Uterus (tissue), 4 donors: Measurements from ENCODE around the gene TAP1. TPM values are rescaled to one million over a fixed set of nuclear protein-coding genes. Genes with fewer than 3 reads are reported as not detected.

ENCODE experiments used
- DNase-seq, 2 donors: peaks; one replicate each; pipeline ENCODE4 v3.0.0-alpha.2; 2019 to 2020
- H3K27ac ChIP-seq, 2 donors: fragments of 200-600 bp; sonication (generic); 1 replicate in 1 of 2; 2 replicates in 1 of 2; pipeline ENCODE4 v1.5.1; 2016 to 2018
- H3K27me3 ChIP-seq, 2 donors: fragments of 200-600 bp; sonication (generic); one replicate each; pipeline ENCODE4 v1.5.1; 2018 to 2019; ENCODE audit warnings: control low read depth in 1 of 2
- H3K36me3 ChIP-seq, 2 donors: fragments of 200-600 bp; sonication (generic); one replicate each; pipeline ENCODE4 v1.5.1; 2019; ENCODE audit warnings: control low read depth in 1 of 2
- H3K4me1 ChIP-seq, 2 donors: fragments of 200-600 bp; sonication (generic); one replicate each; pipeline ENCODE4 v1.5.1; 2018 to 2019; ENCODE audit warnings: control low read depth in 1 of 2
- H3K4me3 ChIP-seq, 2 donors: fragments of 200-600 bp; sonication (generic); 1 replicate in 1 of 2; 2 replicates in 1 of 2; pipeline ENCODE4 v1.5.1; 2018 to 2019; ENCODE audit warnings: mild to moderate bottlenecking in 1 of 2
- H3K9me3 ChIP-seq, 2 donors: fragments of 200-600 bp; sonication (generic); one replicate each; pipeline ENCODE4 v1.5.1; 2019; ENCODE audit warnings: control low read depth in 1 of 2
- CTCF ChIP-seq, 4 experiments: fragments of 200-600 bp in 2 of 4; fragments of 450-650 bp in 2 of 4; sonication (generic) in 2 of 4; IDR thresholded peaks; one replicate each; pipeline ENCODE4 v1.5.1; 2016 to 2019; ENCODE audit warnings: antibody characterized with exemption in 4 of 4, mild to moderate bottlenecking in 2 of 4, moderate library complexity in 1 of 4
- POLR2A ChIP-seq, 2 donors: fragments of 450-650 bp; IDR thresholded peaks; one replicate each; pipeline ENCODE4 v1.6.1; 2016; ENCODE audit warnings: antibody characterized with exemption in 2 of 2, mild to moderate bottlenecking in 1 of 2, moderate library complexity in 1 of 2
- intact Hi-C: fragments of 100-400 bp; cut with DNase I; formaldehyde crosslinking; loops from one replicate; pipeline ENCODE4 v1.15.1; 2023; ENCODE audit warnings: low total_unique reads
- total RNA-seq, 4 donors: library from RNA; depleted of rRNA in 3 of 4; stranded (reverse); fragments of >200 nt in 3 of 4; gene quantifications; one replicate each; pipeline versions ENCODE4 v1.1.0 to v1.2.4, GENCODE V29; 2014 to 2023
- donor health status: DM: yes; HTN: yes; CAD: no.

TAP1 gene
- total RNA-seq, 4 donors from 2014 or later: 18.2 to 62.2 (median 26.5) TPM

GRCh38 chr6:32852844-32853540 is 512 bp downstream of the TAP1 start:
- peak; percentile 50 for DNase-seq

GRCh38 chr6:32852018-32852843 is 1.3 kb downstream of the TAP1 start:
- Histone ChIP-seq H3K4me3 (peak overlapping the region; percentile 61 to 87), H3K27me3 (no peaks in the 10 kb centered on the region), H3K9me3 (no peaks in the 10 kb centered on the region), H3K4me1 (peaks cover 7 to 9% of the 10 kb centered on the region in 2 donors), H3K36me3 (no peaks in the 10 kb centered on the region), H3K27ac (peak overlapping the region; percentile 97 to 99)
- intact Hi-C loops: no loop called here
- DNase-seq: peak; percentile 55 to 58
- TF ChIP-seq CTCF (IDR thresholded peaks at IDR 0.05): no peak
- TF ChIP-seq POLR2A (IDR thresholded peaks at IDR 0.05): no peak

More at GRCh38 chr6:32852844-32853540, 512 bp downstream of the TAP1 start:
- Histone ChIP-seq H3K27ac (peak overlapping the region; percentile 97 to 99), H3K9me3 (no peaks in the 10 kb centered on the region), H3K4me3 (peak overlapping the region; percentile 61 to 87), H3K27me3 (no peaks in the 10 kb centered on the region), H3K36me3 (no peaks in the 10 kb centered on the region), H3K4me1 (peaks cover 7 to 9% of the 10 kb centered on the region in 2 donors)
- TF ChIP-seq CTCF (IDR thresholded peaks at IDR 0.05) (no peak), POLR2A (IDR thresholded peaks at IDR 0.05) (no peak)
- intact Hi-C loops: no loop called here

GRCh38 chr6:32851025-32851424 is 2.5 kb downstream of the TAP1 start:
- TF ChIP-seq POLR2A (IDR thresholded peaks at IDR 0.05): no peak
- no peak for TF ChIP-seq CTCF (IDR thresholded peaks at IDR 0.05)

GRCh38 chr6:32849126-32849525 is 4.4 kb downstream of the TAP1 start:
- no peak for DNase-seq
- Histone ChIP-seq H3K4me3 (no peak overlapping the region), H3K36me3 (no peaks in the 10 kb centered on the region), H3K9me3 (no peaks in the 10 kb centered on the region), H3K4me1 (peaks cover 7 to 9% of the 10 kb centered on the region in 2 donors), H3K27ac (no peak overlapping the region), H3K27me3 (no peaks in the 10 kb centered on the region)
- intact Hi-C loops: no loop called here
- TF ChIP-seq POLR2A (IDR thresholded peaks at IDR 0.05) (no peak), CTCF (IDR thresholded peaks at IDR 0.05) (no peak)

More at GRCh38 chr6:32851025-32851424, 2.5 kb downstream of the TAP1 start:
- no peaks in the 10 kb centered on the region for H3K9me3 ChIP-seq
- no peak overlapping the region for H3K4me3 ChIP-seq
- intact Hi-C loops: no loop called here
- H3K27me3 ChIP-seq: no peaks in the 10 kb centered on the region
- no peaks in the 10 kb centered on the region for H3K36me3 ChIP-seq
- DNase-seq: no peak
- peaks cover 7 to 9% of the 10 kb centered on the region in 2 donors for H3K4me1 ChIP-seq
- H3K27ac ChIP-seq: peak overlapping the region; percentile 97 to 99

GRCh38 chr6:32847795-32848194 is 5.7 kb downstream of the TAP1 start:
- no peaks in the 10 kb centered on the region for H3K27me3 ChIP-seq
- intact Hi-C loops: no loop called here
- no peaks in the 10 kb centered on the region for H3K9me3 ChIP-seq
- H3K36me3 ChIP-seq: no peaks in the 10 kb centered on the region
- TF ChIP-seq CTCF (IDR thresholded peaks at IDR 0.05): no peak
- no peak for DNase-seq
- H3K4me1 ChIP-seq: peaks cover 7 to 9% of the 10 kb centered on the region in 2 donors
- H3K4me3 ChIP-seq: no peak overlapping the region
- H3K27ac ChIP-seq: no peak overlapping the region
